K562 (cell line): Measurements from ENCODE around the gene DPP9. TPM values are rescaled to one million over a fixed set of nuclear protein-coding genes. Genes with fewer than 3 reads are reported as not detected.

Experiments
- ARID1B ChIP-seq: fragments of 450-650 bp; IDR thresholded peaks from 2 replicates; pipeline ENCODE4 v1.6.1; 2016; ENCODE audit warnings: antibody characterized with exemption, mild to moderate bottlenecking, inconsistent platforms
- BCOR ChIP-seq: fragments of 450-650 bp; IDR thresholded peaks from 2 replicates; pipeline ENCODE4 v1.6.1; 2016
- CBFA2T3 ChIP-seq: fragments of 450-650 bp; IDR thresholded peaks from 2 replicates; pipeline ENCODE4 v1.6.1; 2017
- FIP1L1 ChIP-seq: fragments of 200-400 bp; formaldehyde crosslinking; IDR thresholded peaks from 2 replicates; pipeline ENCODE4 v1.6.1; 2018; ENCODE audit warnings: mild to moderate bottlenecking, low read depth, low read length; ENCODE audit not compliant: poor library complexity, severe bottlenecking
- FOXA1 ChIP-seq: fragments of 450-650 bp; IDR thresholded peaks from 2 replicates; pipeline ENCODE4 v1.6.1; 2016; ENCODE audit warnings: mild to moderate bottlenecking, borderline replicate concordance
- FUS ChIP-seq: fragments of 200-400 bp; formaldehyde crosslinking; optimal IDR thresholded peaks from 2 replicates; pipeline ENCODE3; 2017; ENCODE audit warnings: low read depth, low read length
- JUN ChIP-seq, 2 experiments: sonication (generic) in 1 of 2; formaldehyde crosslinking in 1 of 2; IDR thresholded peaks; 2 replicates each; pipeline versions ENCODE4 v1.6.1 to v1.8.0; 2012 to 2022; ENCODE audit warnings: borderline replicate concordance in 2 of 2, mild to moderate bottlenecking in 2 of 2, improper control_type of control experiment in 1 of 2, low read depth in 1 of 2, low read length in 1 of 2, missing genetic modification reagents in 1 of 2
- JUND ChIP-seq, 2 experiments: IDR thresholded peaks; 2 replicates in 1 of 2; 3 replicates in 1 of 2; pipeline ENCODE4 v1.6.1; 2011; ENCODE audit warnings: borderline replicate concordance in 2 of 2, low read depth in 2 of 2, low read length in 2 of 2, improper control_type of control experiment in 1 of 2, missing biosample characterization in 1 of 2, missing genetic modification characterization in 1 of 2, missing genetic modification reagents in 1 of 2
- KAT8 ChIP-seq: fragments of 450-650 bp; IDR thresholded peaks from 2 replicates; pipeline ENCODE4 v1.6.1; 2016; ENCODE audit warnings: low read depth, mild to moderate bottlenecking
- MTA3 ChIP-seq: fragments of 450-650 bp; formaldehyde crosslinking; IDR thresholded peaks from 2 replicates; pipeline ENCODE4 v1.6.1; 2017; ENCODE audit warnings: mild to moderate bottlenecking, borderline replicate concordance
- NFIC ChIP-seq: fragments of 450-650 bp; IDR thresholded peaks from 2 replicates; pipeline ENCODE4 v1.6.1; 2017; ENCODE audit warnings: mild to moderate bottlenecking, inconsistent platforms
- POLR2AphosphoS2 ChIP-seq: IDR thresholded peaks from 2 replicates; pipeline ENCODE4 v1.6.1; 2012; ENCODE audit warnings: low read length, improper control_type of control experiment
- PPARD ChIP-seq: fragments of 250-450 bp; sonication (Bioruptor Pico); IDR thresholded peaks from 2 replicates; pipeline ENCODE4 v1.8.0; 2022; ENCODE audit warnings: inconsistent platforms, mild to moderate bottlenecking, moderate library complexity
- PTRF ChIP-seq: fragments of 450-650 bp; IDR thresholded peaks from 2 replicates; pipeline ENCODE4 v1.6.1; 2016; ENCODE audit warnings: mild to moderate bottlenecking, missing genetic modification characterization, missing compliant biosample characterization
- RBM22 ChIP-seq: fragments of 200-400 bp; formaldehyde crosslinking; IDR thresholded peaks from 2 replicates; pipeline ENCODE4 v1.6.1; 2018; ENCODE audit warnings: low read length, low read depth; ENCODE audit not compliant: poor library complexity, severe bottlenecking
- SMARCE1 ChIP-seq: fragments of 450-650 bp; IDR thresholded peaks from 2 replicates; pipeline ENCODE4 v1.7.1; 2016; ENCODE audit warnings: mild to moderate bottlenecking
- STAG1 ChIP-seq: sonication (generic); formaldehyde crosslinking; IDR thresholded peaks from 2 replicates; pipeline ENCODE4 v1.5.0; 2020; ENCODE audit warnings: missing genetic modification reagents, borderline replicate concordance
- ZNF764 ChIP-seq: fragments of 250-450 bp; sonication (Bioruptor Pico); IDR thresholded peaks from 2 replicates; pipeline ENCODE4 v1.4.0; 2020; ENCODE audit warnings: low read depth, mild to moderate bottlenecking, moderate library complexity
- ZNF79 ChIP-seq: fragments of 250-450 bp; sonication (Bioruptor Pico); IDR thresholded peaks from 2 replicates; pipeline ENCODE4 v1.4.0; 2020; ENCODE audit warnings: low read depth, mild to moderate bottlenecking, moderate library complexity
- polyA plus RNA-seq, 8 experiments: library from polyadenylated mRNA; depleted of rRNA in 4 of 8; stranded (reverse) in 5 of 8; unstranded in 3 of 8; fragments of >200 nt; fragmentation: Nextera tagmentation in 2 of 8; fragmentation: Illumina TruSeq in 1 of 8; extraction: Ambion mirVana in 2 of 8; extraction: Trizol in 1 of 8; gene quantifications; 2 replicates each; pipeline versions ENCODE4 v1.2.1 to v1.2.3, GENCODE V29; 2011 to 2014; ENCODE audit warnings: inconsistent platforms in 1 of 8, missing spikeins in 1 of 8
- total RNA-seq, 7 experiments: library from RNA; depleted of rRNA in 6 of 7; stranded (reverse); fragments of >200 nt in 6 of 7; fragmentation: Illumina TruSeq in 2 of 7; extraction: Trizol in 2 of 7; gene quantifications; 2 replicates each; pipeline versions ENCODE4 v1.2.1 to v1.2.3, GENCODE V29; 2011 to 2021; ENCODE audit warnings: low replicate concordance in 1 of 7
- TF ChIP-seq, protein P1 (sequence below): fragments of 200-800 bp; sonication (Bioruptor generic); IDR thresholded peaks from 2 replicates; pipeline ENCODE4 v1.6.1; 2017; ENCODE audit warnings: missing genetic modification characterization, missing compliant biosample characterization
- TF ChIP-seq, protein P2 (sequence below): fragments of 450-650 bp; formaldehyde crosslinking; IDR thresholded peaks from 2 replicates; pipeline ENCODE4 v1.4.0; 2020; ENCODE audit warnings: mild to moderate bottlenecking, mixed read lengths
- TF ChIP-seq, protein P3 (sequence below): fragments of 450-650 bp; IDR thresholded peaks from 2 replicates; pipeline ENCODE4 v1.6.1; 2017; ENCODE audit warnings: mild to moderate bottlenecking, moderate library complexity

The DPP9 gene
- total and polyA plus RNA-seq, 9 of the 15 experiments (the other 6 are each of a cell fraction or from before 2014, with no cell fraction given), result 0.90 to 66.7 (median 24.5) TPM

DNA sequence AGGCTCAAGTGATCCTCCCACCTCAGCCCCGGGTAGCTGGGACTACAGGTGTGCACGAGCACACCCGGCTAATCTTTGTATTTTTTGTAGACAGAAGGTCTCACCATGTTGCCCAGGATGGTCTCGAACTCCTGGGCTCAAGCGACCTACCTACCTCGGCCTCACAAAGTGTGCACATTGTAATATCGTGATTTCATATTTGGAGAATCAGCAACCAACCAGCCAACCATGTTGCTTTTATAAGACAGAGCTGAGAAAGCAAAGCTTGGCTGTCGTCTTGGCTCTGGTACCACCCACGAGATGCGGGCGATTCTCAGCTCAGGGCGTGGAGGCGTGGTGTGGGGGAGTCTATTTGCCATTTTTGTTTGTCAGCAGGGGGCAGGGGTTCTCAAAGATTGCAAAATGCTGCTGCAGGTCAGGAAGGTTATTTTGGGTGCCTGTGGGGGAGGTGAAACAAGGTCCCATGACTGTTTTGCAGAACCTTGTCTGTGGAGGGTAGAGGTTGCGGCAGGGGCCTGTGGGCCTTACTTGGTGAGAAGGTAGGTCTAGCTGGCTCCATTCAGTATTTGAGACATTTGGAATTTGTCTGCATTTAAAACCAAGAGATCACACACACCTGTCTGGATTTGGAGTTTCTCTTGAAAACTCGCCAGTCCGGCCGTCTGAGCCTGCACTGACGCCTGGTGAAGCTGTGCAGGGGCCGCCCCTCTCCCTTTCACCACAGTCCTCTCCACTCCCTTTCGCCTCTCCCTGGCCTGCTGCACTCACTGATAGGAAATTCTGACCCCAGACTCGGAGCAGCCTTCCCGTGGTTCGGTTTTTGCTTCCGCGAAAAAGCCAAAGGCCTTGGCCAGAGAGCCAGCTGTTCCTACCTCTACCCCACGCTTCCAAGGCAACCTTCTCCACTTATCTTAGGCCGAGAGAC lies 68.9 kb downstream of the DPP9 start (continued):
- TF ChIP-seq, protein P1, sequence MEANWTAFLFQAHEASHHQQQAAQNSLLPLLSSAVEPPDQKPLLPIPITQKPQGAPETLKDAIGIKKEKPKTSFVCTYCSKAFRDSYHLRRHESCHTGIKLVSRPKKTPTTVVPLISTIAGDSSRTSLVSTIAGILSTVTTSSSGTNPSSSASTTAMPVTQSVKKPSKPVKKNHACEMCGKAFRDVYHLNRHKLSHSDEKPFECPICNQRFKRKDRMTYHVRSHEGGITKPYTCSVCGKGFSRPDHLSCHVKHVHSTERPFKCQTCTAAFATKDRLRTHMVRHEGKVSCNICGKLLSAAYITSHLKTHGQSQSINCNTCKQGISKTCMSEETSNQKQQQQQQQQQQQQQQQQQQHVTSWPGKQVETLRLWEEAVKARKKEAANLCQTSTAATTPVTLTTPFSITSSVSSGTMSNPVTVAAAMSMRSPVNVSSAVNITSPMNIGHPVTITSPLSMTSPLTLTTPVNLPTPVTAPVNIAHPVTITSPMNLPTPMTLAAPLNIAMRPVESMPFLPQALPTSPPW, result peak; percentile 71
- TF ChIP-seq JUND (IDR thresholded peaks at IDR 0.05; ENCODE audit: borderline replicate concordance, low read depth, low read length) (peak; percentile 48), JUND (tag; IDR thresholded peaks at IDR 0.05; ENCODE audit: borderline replicate concordance, low read depth, low read length) (no peak), KAT8 (no peak), PPARD (CRISPR knock-in tag) (no peak), STAG1 (CRISPR knock-in tag) (no peak), CBFA2T3 (peak; percentile 44), ZNF764 (no peak), POLR2AphosphoS2 (peak; percentile 60; the same call in 1 of the 2 replicates), ARID1B (peak; percentile 47; the same call in 1 of the 2 replicates), JUN (IDR thresholded peaks at IDR 0.05; ENCODE audit: borderline replicate concordance, low read depth, low read length) (no peak), JUN (CRISPR knock-in tag; IDR thresholded peaks at IDR 0.05; ENCODE audit: borderline replicate concordance) (no peak), FOXA1 (no peak), PTRF (no peak), FUS (no peak), NFIC (no peak), SMARCE1 (0 out of 2 replicates have a peak, but pooled peaks have one; percentile 52), FIP1L1 (no peak), BCOR (no peak), MTA3 (no peak), RBM22 (peak; percentile 70), ZNF79 (CRISPR knock-in tag) (no peak)
- TF ChIP-seq, protein P2, sequence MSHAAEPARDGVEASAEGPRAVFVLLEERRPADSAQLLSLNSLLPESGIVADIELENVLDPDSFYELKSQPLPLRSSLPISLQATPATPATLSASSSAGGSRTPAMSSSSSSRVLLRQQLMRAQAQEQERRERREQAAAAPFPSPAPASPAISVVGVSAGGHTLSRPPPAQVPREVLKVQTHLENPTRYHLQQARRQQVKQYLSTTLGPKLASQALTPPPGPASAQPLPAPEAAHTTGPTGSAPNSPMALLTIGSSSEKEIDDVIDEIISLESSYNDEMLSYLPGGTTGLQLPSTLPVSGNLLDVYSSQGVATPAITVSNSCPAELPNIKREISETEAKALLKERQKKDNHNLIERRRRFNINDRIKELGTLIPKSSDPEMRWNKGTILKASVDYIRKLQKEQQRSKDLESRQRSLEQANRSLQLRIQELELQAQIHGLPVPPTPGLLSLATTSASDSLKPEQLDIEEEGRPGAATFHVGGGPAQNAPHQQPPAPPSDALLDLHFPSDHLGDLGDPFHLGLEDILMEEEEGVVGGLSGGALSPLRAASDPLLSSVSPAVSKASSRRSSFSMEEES (CRISPR knock-in tag), result peak; percentile 23
- TF ChIP-seq, protein P3, sequence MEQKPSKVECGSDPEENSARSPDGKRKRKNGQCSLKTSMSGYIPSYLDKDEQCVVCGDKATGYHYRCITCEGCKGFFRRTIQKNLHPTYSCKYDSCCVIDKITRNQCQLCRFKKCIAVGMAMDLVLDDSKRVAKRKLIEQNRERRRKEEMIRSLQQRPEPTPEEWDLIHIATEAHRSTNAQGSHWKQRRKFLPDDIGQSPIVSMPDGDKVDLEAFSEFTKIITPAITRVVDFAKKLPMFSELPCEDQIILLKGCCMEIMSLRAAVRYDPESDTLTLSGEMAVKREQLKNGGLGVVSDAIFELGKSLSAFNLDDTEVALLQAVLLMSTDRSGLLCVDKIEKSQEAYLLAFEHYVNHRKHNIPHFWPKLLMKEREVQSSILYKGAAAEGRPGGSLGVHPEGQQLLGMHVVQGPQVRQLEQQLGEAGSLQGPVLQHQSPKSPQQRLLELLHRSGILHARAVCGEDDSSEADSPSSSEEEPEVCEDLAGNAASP, result no peak
